Sigmoid colon (tissue), 4 donors: ENCODE data around the gene FCHSD2.

Experiments
- EP300 ChIP-seq, 4 donors: sonication (generic); formaldehyde crosslinking; IDR thresholded peaks; one replicate each; pipeline ENCODE4 v1.6.1; 2017; ENCODE audit warnings: antibody characterized with exemption in 4 of 4
- POLR2A ChIP-seq, 2 donors: fragments of 450-650 bp; IDR thresholded peaks; one replicate each; pipeline ENCODE4 v1.6.1; 2016; ENCODE audit warnings: antibody characterized with exemption in 2 of 2, mild to moderate bottlenecking in 2 of 2, moderate library complexity in 2 of 2
- POLR2AphosphoS5 ChIP-seq, 4 donors: sonication (generic); formaldehyde crosslinking; IDR thresholded peaks; one replicate each; pipeline ENCODE4 v1.6.1; 2017; ENCODE audit warnings: antibody characterized with exemption in 4 of 4
- TF ChIP-seq, protein P1 (sequence below), 4 experiments: fragments of 450-650 bp in 3 of 4; fragments of 200-600 bp in 1 of 4; IDR thresholded peaks; one replicate each; pipeline ENCODE4 v1.5.1; 2016 to 2019; ENCODE audit warnings: antibody characterized with exemption in 4 of 4, mild to moderate bottlenecking in 3 of 4, moderate library complexity in 2 of 4

DNA sequence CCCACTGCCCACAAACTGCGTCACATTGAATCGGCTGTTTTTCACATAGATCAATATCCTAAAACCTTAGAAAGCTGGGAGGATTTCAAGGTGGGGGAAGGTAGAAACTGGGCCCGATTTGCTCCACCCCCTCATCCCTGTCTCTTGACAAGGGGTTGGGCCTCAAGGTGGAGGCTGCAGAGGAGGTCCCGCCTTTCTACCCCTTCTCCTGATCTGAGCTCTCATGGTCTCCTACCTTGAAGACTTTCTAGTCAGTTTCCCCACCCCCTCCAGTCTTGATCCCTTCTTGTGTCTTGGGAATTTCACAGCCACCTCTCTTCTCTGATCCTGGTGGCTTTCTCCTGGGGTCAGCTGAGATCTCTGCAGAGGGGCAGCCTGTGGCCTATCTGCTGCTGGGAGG lies 343.8 kb downstream of the FCHSD2 start:
- TF ChIP-seq POLR2A (IDR thresholded peaks at IDR 0.05), result no peak
- TF ChIP-seq, protein P1, sequence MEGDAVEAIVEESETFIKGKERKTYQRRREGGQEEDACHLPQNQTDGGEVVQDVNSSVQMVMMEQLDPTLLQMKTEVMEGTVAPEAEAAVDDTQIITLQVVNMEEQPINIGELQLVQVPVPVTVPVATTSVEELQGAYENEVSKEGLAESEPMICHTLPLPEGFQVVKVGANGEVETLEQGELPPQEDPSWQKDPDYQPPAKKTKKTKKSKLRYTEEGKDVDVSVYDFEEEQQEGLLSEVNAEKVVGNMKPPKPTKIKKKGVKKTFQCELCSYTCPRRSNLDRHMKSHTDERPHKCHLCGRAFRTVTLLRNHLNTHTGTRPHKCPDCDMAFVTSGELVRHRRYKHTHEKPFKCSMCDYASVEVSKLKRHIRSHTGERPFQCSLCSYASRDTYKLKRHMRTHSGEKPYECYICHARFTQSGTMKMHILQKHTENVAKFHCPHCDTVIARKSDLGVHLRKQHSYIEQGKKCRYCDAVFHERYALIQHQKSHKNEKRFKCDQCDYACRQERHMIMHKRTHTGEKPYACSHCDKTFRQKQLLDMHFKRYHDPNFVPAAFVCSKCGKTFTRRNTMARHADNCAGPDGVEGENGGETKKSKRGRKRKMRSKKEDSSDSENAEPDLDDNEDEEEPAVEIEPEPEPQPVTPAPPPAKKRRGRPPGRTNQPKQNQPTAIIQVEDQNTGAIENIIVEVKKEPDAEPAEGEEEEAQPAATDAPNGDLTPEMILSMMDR (IDR thresholded peaks at IDR 0.05), result no peak
- TF ChIP-seq POLR2AphosphoS5 (IDR thresholded peaks at IDR 0.05), result no peak
- TF ChIP-seq EP300 (IDR thresholded peaks at IDR 0.05), result no peak
